Measurements from ENCODE around the gene TARBP1.

DNA sequence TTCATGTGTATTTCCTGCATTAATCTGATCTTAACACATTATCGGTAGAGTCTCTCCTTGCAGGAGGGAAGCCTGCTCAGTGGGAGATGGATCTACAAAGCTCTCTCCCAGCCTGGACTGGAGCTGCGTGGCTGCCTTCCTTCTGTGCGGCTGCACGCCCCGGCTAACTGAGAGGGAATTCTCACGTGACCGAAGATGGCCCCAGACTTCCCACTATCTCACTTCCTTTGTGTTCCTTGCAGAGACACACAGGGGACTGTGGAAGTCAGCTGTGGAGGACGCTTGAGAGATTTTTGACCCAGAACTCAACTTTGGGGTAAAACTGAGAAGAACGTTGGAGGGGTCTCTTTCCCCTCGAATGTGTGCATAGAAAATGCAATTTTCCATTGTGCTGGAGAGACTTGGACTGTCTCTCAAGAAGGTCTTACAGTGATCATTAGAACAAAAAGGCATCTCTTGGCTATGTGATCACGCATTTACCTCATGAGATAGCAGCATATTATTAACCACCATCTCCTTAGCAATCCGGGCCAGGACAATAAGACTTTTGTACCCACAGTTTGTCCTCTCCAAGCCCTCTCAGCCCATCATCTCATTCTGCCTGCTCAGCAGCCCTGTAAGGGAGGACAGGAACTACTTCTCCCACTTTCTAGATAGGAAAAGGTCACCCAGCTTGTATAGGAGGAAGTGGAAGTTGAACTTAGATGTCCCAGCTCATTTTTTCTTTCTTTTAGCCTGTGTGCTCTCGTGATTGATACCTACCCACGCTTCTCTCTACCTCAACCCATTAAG is 49.3 kb upstream of the TARBP1 start:
- TF ChIP-seq, protein P1, sequence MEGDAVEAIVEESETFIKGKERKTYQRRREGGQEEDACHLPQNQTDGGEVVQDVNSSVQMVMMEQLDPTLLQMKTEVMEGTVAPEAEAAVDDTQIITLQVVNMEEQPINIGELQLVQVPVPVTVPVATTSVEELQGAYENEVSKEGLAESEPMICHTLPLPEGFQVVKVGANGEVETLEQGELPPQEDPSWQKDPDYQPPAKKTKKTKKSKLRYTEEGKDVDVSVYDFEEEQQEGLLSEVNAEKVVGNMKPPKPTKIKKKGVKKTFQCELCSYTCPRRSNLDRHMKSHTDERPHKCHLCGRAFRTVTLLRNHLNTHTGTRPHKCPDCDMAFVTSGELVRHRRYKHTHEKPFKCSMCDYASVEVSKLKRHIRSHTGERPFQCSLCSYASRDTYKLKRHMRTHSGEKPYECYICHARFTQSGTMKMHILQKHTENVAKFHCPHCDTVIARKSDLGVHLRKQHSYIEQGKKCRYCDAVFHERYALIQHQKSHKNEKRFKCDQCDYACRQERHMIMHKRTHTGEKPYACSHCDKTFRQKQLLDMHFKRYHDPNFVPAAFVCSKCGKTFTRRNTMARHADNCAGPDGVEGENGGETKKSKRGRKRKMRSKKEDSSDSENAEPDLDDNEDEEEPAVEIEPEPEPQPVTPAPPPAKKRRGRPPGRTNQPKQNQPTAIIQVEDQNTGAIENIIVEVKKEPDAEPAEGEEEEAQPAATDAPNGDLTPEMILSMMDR (IDR thresholded peaks at IDR 0.05; ENCODE audit: insufficient read depth, low read length), result no peak
- TF ChIP-seq, protein P2, sequence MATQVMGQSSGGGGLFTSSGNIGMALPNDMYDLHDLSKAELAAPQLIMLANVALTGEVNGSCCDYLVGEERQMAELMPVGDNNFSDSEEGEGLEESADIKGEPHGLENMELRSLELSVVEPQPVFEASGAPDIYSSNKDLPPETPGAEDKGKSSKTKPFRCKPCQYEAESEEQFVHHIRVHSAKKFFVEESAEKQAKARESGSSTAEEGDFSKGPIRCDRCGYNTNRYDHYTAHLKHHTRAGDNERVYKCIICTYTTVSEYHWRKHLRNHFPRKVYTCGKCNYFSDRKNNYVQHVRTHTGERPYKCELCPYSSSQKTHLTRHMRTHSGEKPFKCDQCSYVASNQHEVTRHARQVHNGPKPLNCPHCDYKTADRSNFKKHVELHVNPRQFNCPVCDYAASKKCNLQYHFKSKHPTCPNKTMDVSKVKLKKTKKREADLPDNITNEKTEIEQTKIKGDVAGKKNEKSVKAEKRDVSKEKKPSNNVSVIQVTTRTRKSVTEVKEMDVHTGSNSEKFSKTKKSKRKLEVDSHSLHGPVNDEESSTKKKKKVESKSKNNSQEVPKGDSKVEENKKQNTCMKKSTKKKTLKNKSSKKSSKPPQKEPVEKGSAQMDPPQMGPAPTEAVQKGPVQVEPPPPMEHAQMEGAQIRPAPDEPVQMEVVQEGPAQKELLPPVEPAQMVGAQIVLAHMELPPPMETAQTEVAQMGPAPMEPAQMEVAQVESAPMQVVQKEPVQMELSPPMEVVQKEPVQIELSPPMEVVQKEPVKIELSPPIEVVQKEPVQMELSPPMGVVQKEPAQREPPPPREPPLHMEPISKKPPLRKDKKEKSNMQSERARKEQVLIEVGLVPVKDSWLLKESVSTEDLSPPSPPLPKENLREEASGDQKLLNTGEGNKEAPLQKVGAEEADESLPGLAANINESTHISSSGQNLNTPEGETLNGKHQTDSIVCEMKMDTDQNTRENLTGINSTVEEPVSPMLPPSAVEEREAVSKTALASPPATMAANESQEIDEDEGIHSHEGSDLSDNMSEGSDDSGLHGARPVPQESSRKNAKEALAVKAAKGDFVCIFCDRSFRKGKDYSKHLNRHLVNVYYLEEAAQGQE (IDR thresholded peaks at IDR 0.05; ENCODE audit: insufficient replicate concordance, low read depth), result no peak
- no peak for TF ChIP-seq POLR2AphosphoS5 (IDR thresholded peaks at IDR 0.05; ENCODE audit: low read depth)
- TF ChIP-seq SPI1 (IDR thresholded peaks at IDR 0.05; ENCODE audit: borderline replicate concordance, low read depth), result peak; percentile 81
- no peak for TF ChIP-seq GABPA (IDR thresholded peaks at IDR 0.05; ENCODE audit: low read depth)

Data from HL-60 (cell line).